AG10803 (cell line): Measurements from ENCODE around the gene EIF3D.
A peak's percentile ranks its signal among the peaks of the same experiment; 100 is the strongest.

Source experiments
- DNase-seq: peaks from one replicate; pipeline ENCODE4 v3.0.0; 2010; ENCODE audit warnings: low read depth
- H3K4me3 ChIP-seq: 2 replicates; pipeline ENCODE4 v1.5.1; 2011; ENCODE audit warnings: mild to moderate bottlenecking, low read length, control low read depth
- CTCF ChIP-seq: conservative IDR thresholded peaks from 2 replicates; pipeline ENCODE4 v1.5.1; 2011; ENCODE audit warnings: mild to moderate bottlenecking, low read length, control low read depth, inconsistent platforms

The EIF3D gene

GRCh38 chr22:36492109-36492508 is 36.9 kb downstream of the EIF3D start:
- DNase-seq: no peak
- no peak for TF ChIP-seq CTCF
- no peak overlapping the region for H3K4me3 ChIP-seq

DNA sequence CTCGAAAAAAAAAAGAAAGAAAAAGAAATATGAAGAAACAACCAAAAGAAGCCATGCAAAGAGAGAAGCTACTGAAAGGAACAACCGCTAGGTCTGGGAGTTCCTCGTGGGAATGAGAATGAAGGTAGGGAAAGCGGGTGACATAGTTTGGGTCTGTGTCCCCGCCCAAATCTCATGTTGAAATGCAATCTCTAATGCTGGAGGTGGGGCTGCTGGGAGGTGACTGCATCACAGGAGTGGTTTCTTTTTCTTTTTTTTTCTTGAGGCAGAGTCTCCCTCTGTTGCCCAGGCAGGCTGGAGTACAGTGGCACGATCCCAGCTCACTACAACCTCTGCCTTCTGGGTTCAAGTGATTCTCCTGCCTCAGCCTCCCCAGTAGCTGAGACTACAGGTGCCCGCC is 37.8 kb downstream of the EIF3D start:
- DNase-seq: no peak
- H3K4me3 ChIP-seq: no peak overlapping the region
- TF ChIP-seq CTCF: no peak

DNA sequence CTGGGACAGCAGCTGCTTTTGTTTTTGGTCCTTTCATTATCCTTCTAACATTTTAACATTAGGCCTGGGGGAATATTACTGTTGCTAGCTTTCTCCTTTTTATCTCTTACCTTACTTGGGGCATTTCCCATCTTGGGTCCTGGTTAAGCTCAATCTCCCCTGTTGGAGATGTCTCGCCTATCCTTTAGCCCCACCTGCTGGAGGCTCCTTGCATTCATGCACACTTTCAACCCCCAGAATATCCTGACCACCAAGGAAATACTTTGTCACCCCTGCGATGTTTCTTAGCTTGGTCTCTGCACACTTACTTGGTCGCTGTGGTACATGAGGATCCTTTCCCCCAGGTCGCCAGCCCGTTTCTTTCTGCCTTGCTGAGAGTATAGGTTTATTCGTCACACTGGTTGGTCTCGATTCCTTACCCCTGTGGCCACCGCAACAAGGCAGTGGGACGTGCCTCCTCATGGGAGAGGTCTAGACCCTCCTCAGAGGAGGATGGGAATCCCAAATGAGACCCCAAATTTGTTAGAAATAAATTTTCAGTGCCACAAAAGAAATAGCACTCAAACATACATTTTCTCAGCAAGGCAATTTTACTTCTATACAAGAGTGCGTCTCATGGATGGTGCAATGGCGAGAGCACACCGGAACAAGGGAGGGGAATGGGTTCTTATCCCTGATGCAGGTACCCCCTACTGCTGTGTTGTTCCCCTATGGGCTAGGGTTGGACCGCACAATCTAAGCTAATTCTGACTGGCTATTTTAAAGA is 42.2 kb downstream of the EIF3D start:
- H3K4me3 ChIP-seq: no peak overlapping the region
- DNase-seq: peak; percentile 49
- TF ChIP-seq CTCF: peak; percentile 75

DNA sequence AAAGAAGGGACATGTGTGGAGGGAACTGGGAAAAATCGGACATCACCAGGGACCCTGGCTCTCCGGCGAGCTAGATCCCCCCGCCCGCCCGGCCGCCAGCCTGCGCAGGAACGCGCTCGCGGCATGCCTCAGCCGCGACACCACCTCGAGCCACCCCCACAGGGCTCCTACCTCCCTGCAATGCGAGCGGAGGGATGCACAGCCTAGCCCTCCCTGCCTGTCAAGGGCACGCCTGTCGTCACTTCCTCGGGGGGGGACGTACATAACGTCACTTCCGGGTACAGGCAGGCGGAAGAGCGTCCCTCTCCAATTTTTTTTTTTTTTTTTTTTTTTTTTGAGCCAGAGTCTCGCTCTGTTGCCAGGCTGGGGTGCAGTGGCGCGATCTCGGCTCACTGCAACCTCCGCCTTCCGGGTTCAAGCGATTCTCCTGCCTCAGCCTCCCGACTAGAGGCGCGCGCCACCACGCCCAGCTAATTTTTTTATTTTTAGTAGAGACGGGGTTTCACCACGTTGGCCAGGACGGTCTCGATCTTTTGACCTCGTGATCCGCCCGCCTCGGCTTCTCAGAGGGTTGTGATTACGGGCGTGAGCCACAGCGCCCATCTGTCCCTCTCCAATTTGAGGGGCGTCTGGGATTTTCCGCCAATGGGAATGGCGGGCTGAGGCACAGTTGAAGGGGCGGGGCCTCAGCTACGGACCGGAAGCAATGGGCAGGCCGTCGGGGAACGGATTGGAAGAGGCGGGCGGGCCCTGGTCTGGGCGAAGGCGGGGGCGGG is 47.4 kb downstream of the EIF3D start, which contains the start of gene TXN2:
Gene TXN2 (minus strand): TSS at position 248 of the 776 bp plus-strand sequence. CDS start 803 bp downstream, outside the sequence.
- DNase-seq: peak; percentile 96
- H3K4me3 ChIP-seq: peak within 1 kb of the TSS; percentile 86
- no peak for TF ChIP-seq CTCF

DNA sequence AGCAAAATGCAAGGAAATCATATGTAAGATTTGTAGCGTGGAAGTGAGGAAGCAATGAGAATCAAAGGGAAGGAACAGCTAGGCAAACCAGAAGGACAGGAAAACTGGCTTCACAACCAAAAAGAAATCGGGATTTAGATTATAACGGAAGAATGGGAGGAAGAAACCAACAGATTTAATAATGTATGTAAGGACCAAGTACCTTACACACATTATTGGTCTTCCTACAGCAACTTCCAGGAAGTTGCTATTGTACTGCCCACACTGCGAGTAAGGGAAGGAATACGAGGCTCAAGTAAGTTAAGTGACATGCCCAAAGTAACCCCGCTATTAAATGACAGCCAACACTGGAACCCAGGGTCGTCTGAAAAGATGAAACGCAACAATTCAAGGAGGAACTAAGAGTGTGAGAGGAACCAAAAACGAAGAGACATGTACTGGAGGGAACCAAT is 48.0 kb downstream of the EIF3D start:
- no peak for TF ChIP-seq CTCF
- no peak for DNase-seq
- peak overlapping the region; percentile 86 for H3K4me3 ChIP-seq

DNA sequence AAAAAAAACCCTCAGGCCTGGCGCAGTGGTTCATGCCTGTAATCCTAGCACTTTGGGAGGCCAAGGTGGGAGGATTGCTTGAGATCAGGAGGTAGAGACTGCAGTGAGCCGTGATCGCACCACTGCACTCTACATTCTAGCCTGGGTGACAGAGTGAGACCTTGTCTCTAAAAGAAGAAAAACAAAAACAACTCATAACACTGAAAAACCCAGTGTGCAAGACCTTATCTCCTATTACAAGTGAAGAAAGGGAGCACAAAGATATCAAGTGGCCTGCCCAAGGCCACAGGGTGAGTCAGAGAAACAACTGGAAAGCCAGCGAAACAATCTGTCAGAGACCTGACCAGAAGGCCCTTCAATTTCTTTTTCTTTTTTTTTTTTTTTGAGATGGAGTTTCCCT is 50.0 kb downstream of the EIF3D start:
- TF ChIP-seq CTCF: no peak
- H3K4me3 ChIP-seq: no peak overlapping the region
- DNase-seq: no peak
